GM20431 (cell line): Measurements from ENCODE around the gene ATP12A.

Experiments
- in situ Hi-C: fragments of 300-500 bp; cut with MseI, MboI; formaldehyde crosslinking; loops from one replicate; pipeline ENCODE4 v1.15.0; 2020; ENCODE audit warnings: low sequenced_read_pairs; ENCODE audit not compliant: unreplicated experiment

Gene ATP12A

DNA sequence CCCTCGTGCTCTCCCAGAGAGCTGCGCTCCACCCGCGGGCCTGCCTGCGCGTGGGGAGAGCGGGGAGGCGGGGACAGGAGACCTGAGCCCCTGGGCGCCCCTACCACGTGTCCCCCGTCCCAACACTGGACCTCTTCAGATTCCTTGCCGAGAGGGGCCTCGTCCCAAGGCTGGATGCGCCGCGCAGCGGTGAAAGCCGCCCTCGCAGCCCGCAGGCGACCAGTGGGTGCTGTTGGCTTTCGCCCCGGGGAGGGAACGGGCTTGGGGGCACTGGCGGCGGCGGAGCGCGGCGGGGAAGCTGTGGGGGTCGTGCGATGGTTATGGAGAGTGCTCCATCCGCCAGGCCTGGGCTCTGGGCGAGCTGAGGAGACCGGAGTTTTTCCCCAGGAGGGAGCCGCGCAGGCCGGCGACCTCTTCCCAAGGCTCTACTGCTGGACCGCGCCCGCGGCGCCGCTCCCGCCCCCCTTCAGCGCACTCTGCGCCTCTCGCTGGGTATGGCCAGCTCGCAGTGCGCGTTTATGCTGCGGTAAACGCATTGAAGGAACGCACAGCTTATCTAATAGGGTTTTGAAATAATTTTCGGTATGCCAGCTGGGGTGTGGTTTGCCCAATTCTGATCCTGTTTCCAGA is 66.5 kb downstream of the ATP12A start:
- in situ Hi-C loops = no loop called here

DNA sequence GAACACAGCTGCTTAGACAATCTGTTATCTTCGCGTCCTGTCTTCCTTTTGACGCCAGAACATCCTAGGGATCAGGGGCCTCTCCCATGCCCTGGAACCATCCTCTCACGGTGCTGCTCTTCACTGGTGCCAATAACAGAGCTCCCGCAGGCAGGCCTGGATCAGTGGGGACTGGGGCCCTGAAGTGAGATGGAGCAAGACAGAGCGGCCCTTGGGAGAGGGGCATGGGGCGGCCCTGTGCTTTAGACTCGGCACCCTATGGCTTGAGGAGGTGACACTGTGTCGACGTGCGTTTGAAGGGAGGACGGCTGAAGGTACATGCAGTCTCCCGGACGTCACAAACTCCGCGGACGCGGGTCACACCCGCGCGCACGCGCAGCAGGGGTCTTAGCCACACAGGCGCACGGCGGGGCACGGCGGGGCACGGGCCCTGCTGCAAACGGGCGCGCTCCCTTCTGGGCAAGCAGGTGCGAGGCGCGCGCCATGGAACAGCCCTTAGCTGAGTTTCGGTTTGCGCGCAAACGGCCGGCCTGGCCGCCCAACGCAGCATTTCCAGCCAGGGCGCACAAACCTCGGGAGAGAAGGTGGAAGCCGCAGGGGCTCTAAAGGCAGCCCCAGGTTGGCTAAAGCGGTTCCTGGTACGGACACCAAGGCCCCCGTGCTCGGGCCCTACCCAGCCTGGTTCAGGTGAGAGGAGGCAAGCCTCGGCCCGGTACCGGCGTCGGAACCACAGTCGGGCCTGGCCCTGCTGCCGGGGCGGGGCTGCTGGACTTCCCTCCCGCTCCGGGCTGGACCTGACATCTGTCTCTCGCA is 67.2 kb downstream of the ATP12A start:
- in situ Hi-C loops = no loop called here

DNA sequence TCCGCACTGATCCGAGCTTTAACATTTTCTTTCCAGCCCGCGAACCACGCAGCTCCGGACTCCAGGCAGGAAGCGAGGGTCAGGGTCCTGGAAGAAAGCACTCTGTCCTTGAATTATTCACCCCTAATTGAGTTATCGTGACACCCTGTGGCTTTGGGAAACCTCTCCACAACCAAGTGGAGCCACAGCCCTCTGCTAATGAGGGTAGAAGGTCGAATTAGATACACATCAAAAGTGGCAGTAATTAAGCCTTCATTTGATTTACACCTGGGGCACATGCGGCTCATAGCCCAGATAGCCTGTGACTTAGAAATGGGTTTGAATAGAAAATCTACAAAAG is 67.8 kb downstream of the ATP12A start:
- in situ Hi-C loops = no loop called here

DNA sequence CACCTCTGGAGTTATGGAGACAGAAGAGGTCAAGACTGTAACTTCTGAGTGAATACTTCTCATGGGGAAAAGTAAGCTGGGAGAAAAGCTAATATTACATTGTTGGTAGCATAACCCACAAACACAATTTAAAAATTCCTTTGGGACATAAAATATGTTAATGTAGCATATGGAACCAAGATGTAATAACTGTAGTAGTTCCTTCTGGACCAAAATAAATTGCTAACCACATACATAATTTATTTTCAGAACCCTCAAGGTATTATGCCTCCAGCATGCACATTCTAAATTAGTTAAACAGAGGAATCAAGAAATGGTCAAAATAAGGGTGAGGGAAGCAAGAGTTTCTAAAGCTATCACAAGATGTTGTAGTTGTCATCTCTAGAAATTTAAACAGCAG is 79.0 kb downstream of the ATP12A start:
- in situ Hi-C loops = no loop called here
